Ishikawa (cell line): ENCODE measurements around the gene NOBOX.

Experiments used
- CEBPB ChIP-seq: IDR thresholded peaks from 2 replicates; pipeline ENCODE4 v1.6.1; 2012
- EGR1 ChIP-seq: IDR thresholded peaks from 2 replicates; pipeline ENCODE4 v1.6.1; 2012
- EP300 ChIP-seq: IDR thresholded peaks from 2 replicates; pipeline ENCODE4 v1.6.1; 2012; ENCODE audit warnings: borderline replicate concordance
- NFIC ChIP-seq: IDR thresholded peaks from 2 replicates; pipeline ENCODE4 v1.6.1; 2012
- RAD21 ChIP-seq: IDR thresholded peaks from 2 replicates; pipeline ENCODE4 v1.6.1; 2012; ENCODE audit warnings: low read depth
- TEAD4 ChIP-seq: IDR thresholded peaks from 2 replicates; pipeline ENCODE4 v1.6.1; 2012
- YY1 ChIP-seq: IDR thresholded peaks from 2 replicates; pipeline ENCODE4 v1.6.1; 2012; ENCODE audit warnings: low read depth
- ZBTB7A ChIP-seq: IDR thresholded peaks from 2 replicates; pipeline ENCODE4 v1.6.1; 2012; ENCODE audit warnings: low read depth
- TF ChIP-seq, protein P1 (sequence below): IDR thresholded peaks from 2 replicates; pipeline ENCODE4 v1.6.1; 2012
- TF ChIP-seq, protein P2 (sequence below): IDR thresholded peaks from 2 replicates; pipeline ENCODE4 v1.6.1; 2012; ENCODE audit warnings: low read depth, mild to moderate bottlenecking

DNA sequence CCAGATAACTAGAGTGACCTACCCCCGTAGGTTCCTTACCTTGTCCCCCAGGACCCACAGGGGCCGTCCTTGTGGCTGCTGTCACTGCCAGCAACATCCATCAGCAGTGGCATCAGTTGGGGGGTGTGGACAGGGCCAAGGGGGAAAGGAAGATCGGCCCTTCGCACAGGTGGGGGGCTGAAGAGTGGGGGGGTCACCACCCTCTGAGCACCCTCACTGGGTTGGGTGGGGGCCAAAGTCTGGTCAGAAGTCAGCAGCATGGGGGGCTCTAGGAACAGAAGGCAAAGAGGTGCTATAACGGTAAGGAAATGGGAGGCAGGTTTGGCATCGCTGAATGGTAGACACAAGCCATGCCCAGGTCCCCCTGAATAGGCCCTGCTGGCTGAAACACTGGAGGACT, 4.6 kb downstream of the NOBOX start:
- TF ChIP-seq EGR1 (no peak), EP300 (no peak), YY1 (no peak), ZBTB7A (no peak), CEBPB (no peak), RAD21 (no peak), NFIC (no peak), TEAD4 (no peak)
- TF ChIP-seq, protein P1, sequence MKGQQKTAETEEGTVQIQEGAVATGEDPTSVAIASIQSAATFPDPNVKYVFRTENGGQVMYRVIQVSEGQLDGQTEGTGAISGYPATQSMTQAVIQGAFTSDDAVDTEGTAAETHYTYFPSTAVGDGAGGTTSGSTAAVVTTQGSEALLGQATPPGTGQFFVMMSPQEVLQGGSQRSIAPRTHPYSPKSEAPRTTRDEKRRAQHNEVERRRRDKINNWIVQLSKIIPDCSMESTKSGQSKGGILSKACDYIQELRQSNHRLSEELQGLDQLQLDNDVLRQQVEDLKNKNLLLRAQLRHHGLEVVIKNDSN, result no peak
- TF ChIP-seq, protein P2, sequence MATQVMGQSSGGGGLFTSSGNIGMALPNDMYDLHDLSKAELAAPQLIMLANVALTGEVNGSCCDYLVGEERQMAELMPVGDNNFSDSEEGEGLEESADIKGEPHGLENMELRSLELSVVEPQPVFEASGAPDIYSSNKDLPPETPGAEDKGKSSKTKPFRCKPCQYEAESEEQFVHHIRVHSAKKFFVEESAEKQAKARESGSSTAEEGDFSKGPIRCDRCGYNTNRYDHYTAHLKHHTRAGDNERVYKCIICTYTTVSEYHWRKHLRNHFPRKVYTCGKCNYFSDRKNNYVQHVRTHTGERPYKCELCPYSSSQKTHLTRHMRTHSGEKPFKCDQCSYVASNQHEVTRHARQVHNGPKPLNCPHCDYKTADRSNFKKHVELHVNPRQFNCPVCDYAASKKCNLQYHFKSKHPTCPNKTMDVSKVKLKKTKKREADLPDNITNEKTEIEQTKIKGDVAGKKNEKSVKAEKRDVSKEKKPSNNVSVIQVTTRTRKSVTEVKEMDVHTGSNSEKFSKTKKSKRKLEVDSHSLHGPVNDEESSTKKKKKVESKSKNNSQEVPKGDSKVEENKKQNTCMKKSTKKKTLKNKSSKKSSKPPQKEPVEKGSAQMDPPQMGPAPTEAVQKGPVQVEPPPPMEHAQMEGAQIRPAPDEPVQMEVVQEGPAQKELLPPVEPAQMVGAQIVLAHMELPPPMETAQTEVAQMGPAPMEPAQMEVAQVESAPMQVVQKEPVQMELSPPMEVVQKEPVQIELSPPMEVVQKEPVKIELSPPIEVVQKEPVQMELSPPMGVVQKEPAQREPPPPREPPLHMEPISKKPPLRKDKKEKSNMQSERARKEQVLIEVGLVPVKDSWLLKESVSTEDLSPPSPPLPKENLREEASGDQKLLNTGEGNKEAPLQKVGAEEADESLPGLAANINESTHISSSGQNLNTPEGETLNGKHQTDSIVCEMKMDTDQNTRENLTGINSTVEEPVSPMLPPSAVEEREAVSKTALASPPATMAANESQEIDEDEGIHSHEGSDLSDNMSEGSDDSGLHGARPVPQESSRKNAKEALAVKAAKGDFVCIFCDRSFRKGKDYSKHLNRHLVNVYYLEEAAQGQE, result no peak
